HG03432 (cell line): ENCODE measurements around the gene ESR2.
"Not testable (repeated sequence)": the region's sequence is repeated elsewhere in the genome, so short reads cannot be mapped to it uniquely, and the experiment has no call there.

Experiments used
- ATAC-seq: cut with Tn5 transposase; IDR thresholded peaks from one replicate; pipeline ENCODE4 v1.9.1; 2021; ENCODE audit warnings: mild to moderate bottlenecking, moderate library complexity; ENCODE audit not compliant: unreplicated experiment

ESR2 gene

DNA sequence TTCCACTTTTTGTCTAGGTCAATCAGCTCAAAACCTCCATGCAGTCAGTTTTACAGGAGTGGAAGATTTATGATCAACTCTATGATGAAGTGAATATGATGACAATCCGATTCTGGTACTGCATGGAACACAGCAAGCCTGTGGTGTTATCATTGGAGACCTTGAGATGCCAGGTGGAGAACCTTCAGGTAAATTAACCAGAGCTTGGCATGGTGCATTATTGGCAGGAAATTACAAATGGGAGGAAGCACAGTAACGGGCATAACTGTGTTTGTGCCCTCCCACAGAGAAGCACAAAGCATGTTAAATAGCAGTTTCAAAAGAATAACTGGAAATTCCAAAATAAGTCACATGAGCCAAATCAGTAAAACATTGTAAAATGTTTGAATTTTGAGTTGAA lies 135.6 kb downstream of the ESR2 start:
- ATAC-seq = no peak

DNA sequence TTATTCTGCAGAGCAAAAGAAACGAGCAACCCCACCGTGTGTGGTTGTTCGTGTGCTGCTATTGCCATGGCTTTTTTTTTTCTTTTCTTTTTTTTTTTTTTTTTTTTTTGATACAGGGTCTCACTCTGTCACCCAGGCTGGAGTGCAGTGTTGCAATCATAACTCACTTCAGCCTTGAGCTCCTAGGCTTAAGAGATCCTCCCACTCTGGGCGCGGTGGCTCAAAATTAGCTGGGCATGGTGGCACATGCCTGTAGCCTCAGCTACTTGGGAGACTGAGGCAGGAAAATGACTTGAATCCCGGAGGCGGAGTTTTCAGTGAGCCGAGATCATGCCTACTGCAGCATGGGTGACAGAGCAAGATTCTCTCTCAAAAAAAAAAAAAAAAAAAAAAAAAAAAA lies 144.2 kb downstream of the ESR2 start:
- no peak for ATAC-seq

DNA sequence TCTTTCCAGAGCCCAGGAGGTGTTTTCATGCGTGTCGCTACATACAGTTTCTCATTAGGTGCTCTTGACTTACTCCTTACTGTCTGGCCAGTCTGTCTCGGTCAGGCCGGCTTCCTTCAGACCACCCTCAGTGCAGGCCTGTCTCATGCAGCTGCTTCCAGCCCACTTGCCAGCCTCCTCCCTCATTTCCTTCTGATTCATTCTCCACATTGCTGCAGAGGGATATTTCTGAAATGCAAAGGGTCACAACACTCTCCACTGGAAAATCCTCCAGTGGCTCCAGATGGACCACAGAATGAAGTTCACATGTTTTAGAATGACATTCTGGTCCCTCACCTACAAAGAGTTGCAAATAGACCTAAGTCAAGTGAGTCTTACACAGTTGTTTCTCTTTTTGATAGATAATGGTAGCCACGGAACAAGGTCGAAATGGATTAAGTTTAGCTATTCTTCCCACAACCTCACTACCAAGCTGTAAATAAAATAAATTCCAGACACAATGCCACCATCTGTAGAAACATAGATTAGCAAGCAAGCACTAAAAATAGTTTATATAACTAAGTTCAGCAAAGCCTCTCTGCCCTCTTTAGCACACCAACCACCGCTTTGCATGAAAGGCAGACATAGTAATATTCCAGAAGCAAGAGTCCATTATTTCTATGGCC lies 146.9 kb downstream of the ESR2 start:
- no peak for ATAC-seq

GRCh38 chr14:64137657-64138290 lies 156.4 kb downstream of the ESR2 start:
- no peak for ATAC-seq

GRCh38 chr14:64126548-64126947 lies 167.6 kb downstream of the ESR2 start:
- no peak for ATAC-seq

GRCh38 chr14:64125270-64125669 lies 168.9 kb downstream of the ESR2 start:
- no peak for ATAC-seq

- ATAC-seq = no peak
Measured at GRCh38 chr14:64123241-64123822, 170.8 kb downstream of the ESR2 start.

GRCh38 chr14:64119980-64120379 lies 174.2 kb downstream of the ESR2 start:
- no peak for ATAC-seq

- ATAC-seq = no peak
Measured at GRCh38 chr14:64119500-64119899, 174.7 kb downstream of the ESR2 start.

GRCh38 chr14:64118892-64119291 lies 175.3 kb downstream of the ESR2 start:
- ATAC-seq = no peak

- ATAC-seq = not testable (repeated sequence)
Measured at GRCh38 chr14:64118403-64118742, 175.8 kb downstream of the ESR2 start.

DNA sequence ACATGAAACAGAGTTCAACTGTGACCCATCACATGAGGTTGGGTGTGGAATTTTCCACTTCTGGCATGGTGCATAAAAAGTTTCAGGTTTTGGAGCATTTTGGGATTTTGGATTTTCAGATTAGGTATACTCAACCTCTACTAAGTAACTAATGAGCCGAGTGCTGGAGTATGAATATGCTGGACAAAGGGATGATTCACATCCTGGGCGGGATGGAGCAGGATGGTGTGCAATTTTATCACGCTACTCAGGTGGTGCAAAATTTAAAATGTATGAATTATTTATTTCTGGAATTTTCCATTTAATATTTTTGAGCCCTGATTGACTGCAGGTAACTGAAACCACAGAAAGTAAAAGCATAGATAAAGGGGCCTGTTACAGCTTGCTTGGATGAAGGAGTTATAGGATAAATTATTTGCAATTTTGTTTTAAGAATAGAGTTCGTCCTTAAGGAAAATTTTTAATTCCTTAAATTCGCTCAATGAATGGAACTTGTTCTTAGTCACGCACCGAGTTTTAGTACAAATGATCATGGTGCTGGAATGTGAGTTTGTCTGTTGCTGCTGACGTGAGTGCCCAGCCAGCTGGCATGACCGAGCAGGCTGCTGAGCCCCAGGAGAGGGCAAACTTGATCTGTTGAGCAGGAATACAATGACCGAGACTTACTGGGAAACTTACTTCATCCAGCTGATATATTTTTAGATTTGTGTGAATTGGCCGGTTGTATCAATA lies 176.3 kb downstream of the ESR2 start:
- no peak for ATAC-seq

DNA sequence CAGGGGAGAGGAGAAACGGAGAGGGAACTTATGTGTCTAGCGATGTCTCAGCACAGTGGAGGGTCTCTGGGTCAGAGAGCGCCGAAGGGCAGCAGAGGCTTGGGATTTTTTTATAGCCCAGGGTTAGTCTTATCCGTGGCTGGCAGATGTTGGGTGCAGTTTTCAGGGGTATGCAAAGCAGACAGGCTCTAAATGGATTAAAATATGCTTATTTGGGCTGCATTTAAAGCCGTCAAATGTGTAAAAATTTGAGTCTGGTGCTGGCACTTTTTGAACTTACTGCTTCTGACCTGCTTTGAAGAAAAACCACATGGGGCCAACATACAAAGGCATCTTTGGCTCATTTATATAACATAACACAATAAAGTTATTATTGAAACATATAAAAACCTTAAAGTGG lies 178.8 kb downstream of the ESR2 start:
- ATAC-seq = no peak

GRCh38 chr14:64114796-64115195 lies 179.4 kb downstream of the ESR2 start:
- no peak for ATAC-seq

- ATAC-seq = no peak
Measured at GRCh38 chr14:64114166-64114565, 180.0 kb downstream of the ESR2 start.

- no peak for ATAC-seq
Measured at GRCh38 chr14:64112867-64113678, 181.1 kb downstream of the ESR2 start.

DNA sequence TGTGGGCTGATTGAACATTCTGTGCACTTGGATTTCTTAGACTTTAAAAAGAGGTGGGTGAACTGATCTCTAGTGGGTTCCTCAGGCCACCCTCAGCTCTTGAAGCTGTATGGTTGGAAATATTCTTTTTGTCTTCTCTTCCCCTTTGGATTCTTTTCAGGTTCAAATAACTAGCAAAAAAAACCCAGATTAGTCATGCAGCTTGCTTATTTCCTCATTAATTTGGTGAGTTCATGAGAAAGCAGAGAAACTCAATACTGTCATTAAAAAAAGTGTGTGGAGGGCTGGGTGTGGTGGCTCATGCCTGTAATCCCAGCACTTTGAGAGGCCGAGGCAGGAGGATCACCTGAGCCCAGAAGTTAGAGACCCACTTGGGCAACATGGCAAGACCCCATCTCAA lies 183.4 kb downstream of the ESR2 start:
- ATAC-seq = no peak

GRCh38 chr14:64109819-64110554 lies 184.2 kb downstream of the ESR2 start:
- no peak for ATAC-seq

GRCh38 chr14:64107438-64107837 lies 186.7 kb downstream of the ESR2 start:
- no peak for ATAC-seq

DNA sequence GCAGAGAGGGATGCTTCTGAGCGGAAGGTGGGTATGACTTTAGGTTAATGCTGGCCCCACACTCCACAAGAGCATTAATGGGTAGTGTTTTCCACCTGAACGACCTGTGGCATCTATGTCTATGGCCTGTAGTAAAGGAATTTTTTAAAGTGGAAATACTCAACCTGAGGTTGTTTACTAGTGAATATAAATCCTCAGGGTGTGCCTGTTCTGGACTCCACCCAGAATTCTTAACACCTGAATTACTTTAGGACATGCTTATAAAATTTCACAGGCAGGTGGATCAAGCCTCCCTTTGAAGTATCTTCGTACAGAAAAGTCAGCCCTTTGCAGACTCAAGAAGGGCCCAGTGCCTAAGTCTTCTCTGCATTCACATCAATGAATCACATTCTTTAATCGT lies 196.1 kb downstream of the ESR2 start:
- no peak for ATAC-seq
